OCI-LY7 (cell line): ENCODE measurements around the gene CMAS.

Experiments used
- EZH2phosphoT487 ChIP-seq: fragments of 200-600 bp; sonication (generic); IDR thresholded peaks from 2 replicates; pipeline ENCODE4 v1.6.1; 2018; ENCODE audit warnings: low read depth, borderline replicate concordance, mild to moderate bottlenecking, mixed run types, antibody characterized with exemption, low read length, moderate library complexity, mixed read lengths
- TF ChIP-seq, protein P1 (sequence below): fragments of 200-600 bp; sonication (generic); conservative IDR thresholded peaks from 2 replicates; pipeline ENCODE4 v1.5.1; 2014; ENCODE audit warnings: mild to moderate bottlenecking, antibody characterized with exemption, low read length, moderate library complexity, mixed read lengths

DNA sequence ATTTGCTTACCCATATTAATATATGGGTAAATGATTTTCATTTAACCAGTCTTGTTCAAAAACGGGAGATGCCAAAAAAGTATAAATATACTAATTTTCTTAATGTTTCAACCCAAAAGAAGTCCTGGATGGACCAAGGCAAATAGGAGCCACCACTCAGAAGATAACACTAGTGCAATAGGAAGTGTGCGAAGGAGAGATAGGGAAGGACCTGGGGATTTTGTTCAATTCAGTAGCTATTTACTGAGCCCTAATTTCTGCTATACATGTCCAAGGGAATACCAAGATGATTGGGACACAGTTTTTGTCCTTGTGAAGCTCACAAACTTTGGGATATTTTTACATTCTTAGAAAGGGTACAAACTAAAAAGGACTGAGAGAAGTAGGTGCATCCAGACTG is 1.5 kb downstream of the CMAS start:
- TF ChIP-seq, protein P1, sequence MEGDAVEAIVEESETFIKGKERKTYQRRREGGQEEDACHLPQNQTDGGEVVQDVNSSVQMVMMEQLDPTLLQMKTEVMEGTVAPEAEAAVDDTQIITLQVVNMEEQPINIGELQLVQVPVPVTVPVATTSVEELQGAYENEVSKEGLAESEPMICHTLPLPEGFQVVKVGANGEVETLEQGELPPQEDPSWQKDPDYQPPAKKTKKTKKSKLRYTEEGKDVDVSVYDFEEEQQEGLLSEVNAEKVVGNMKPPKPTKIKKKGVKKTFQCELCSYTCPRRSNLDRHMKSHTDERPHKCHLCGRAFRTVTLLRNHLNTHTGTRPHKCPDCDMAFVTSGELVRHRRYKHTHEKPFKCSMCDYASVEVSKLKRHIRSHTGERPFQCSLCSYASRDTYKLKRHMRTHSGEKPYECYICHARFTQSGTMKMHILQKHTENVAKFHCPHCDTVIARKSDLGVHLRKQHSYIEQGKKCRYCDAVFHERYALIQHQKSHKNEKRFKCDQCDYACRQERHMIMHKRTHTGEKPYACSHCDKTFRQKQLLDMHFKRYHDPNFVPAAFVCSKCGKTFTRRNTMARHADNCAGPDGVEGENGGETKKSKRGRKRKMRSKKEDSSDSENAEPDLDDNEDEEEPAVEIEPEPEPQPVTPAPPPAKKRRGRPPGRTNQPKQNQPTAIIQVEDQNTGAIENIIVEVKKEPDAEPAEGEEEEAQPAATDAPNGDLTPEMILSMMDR: no peak
- no peak for TF ChIP-seq EZH2phosphoT487
